ENCODE measurements around the gene CBX8. TPM values are rescaled to one million over a fixed set of nuclear protein-coding genes. Genes with fewer than 3 reads are reported as not detected.

The CBX8 gene
- polyA plus RNA-seq, 3 donors, result 0.51 to 2.5 (median 2.5) TPM

DNA sequence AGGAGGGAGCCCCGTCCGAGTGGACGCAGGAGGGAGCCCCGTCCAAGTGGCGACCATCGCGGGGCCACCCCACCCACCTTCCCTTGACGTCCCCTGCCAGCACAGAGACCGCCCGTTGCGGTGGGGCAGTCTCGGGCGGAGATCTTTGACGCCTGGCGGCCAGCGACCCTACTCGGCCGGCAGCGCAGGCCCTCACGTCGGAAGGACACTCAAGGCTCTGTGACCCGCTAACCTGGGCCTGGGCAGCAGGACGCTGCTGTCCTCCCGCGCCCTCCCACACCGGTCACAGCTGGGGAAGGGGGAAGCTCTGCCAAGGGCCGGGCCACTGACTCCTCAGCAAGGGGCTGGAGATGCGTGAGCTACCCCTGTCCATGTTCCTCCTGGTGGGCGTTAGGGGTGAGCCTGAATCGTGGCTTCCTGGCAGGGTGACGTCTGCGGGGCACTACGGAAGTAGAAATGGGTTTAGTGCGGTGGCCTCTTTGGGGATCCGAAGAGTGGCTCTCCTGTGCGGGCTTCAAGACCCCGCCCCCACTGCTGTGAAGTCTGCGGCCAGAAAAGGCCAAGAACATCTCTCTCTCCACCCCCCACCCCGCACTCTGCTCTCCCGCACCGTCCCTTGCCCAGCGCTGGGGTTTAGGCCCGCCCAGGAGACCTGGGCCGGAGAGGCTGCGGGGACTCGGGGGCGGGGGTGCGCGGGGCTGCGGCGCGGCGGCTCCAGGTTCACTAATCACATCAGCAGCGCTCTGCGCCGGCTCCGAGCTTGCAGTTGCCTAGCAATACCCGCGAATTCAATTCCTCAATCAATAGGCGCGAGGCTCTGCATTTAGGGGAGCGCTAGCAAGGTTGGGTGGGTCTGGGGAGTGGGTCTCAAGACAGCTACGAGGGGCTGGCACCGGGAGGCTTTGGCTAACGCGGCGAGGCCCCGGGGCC lies 5.8 kb downstream of the CBX8 start:
- H3K27me3 ChIP-seq (ENCODE audit: control insufficient read depth in 2 of 2, insufficient read depth in 2 of 2, low read length in 2 of 2), result peaks cover 53 to 79% of the 10 kb centered on the region in 2 donors
- H3K9me3 ChIP-seq (replicated peaks in 1 of 2; ENCODE audit: control insufficient read depth in 1 of 2, insufficient read depth in 1 of 2, low read length in 2 of 2), result peaks cover 11 to 16% of the 10 kb centered on the region in 2 donors
- Mint-ChIP-seq H3K27me3 (ENCODE audit: low read depth in 3 of 3) (peaks cover 67 to 85% (median 68%) of the 10 kb centered on the region in 3 donors), H3K27ac (no peak overlapping the region), H3K4me3 (peak overlapping the region in 1 of 2 donors; percentile 76), H3K9me3 (peaks cover 0 to 26% (median 6%) of the 10 kb centered on the region in 7 donors), H3K36me3 (peaks cover 12 to 19% of the 10 kb centered on the region in 2 donors), H3K4me1 (peaks cover 23% of the 10 kb centered on the region)
- H3K36me3 ChIP-seq (replicated peaks in 1 of 2; ENCODE audit: control insufficient read depth in 1 of 2, insufficient read depth in 2 of 2, low read length in 2 of 2), result peaks cover 9% of the 10 kb centered on the region in 2 donors
- 8% methylated on average over 57 of the region's 68 CpGs for WGBS (ENCODE audit: insufficient coverage)
- peaks cover 24 to 30% of the 10 kb centered on the region in 2 donors for H3K4me1 ChIP-seq (ENCODE audit: control insufficient read depth in 1 of 2, insufficient read depth in 2 of 2, low read length in 2 of 2)
- peaks cover 3% of the 10 kb centered on the region for H3K79me2 ChIP-seq (ENCODE audit: insufficient read depth, low read length)
- H3K27ac ChIP-seq (ENCODE audit: low read depth in 1 of 2, low read length in 2 of 2), result no peak overlapping the region
- H3K4me3 ChIP-seq (replicated peaks in 1 of 3; ENCODE audit: low read depth in 2 of 3, low read length in 3 of 3), result no peak overlapping the region
- intact Hi-C loops (cut with micrococcal nuclease), result loop anchor here in 1 of 2 donors (5.0 kb wide), 2 partner anchors 126 to 201 kb away; no protein-coding TSS in a partner anchor
- no peak for DNase-seq
- H2AFZ ChIP-seq (ENCODE audit: insufficient read depth, low read depth, low read length, poor library complexity, severe bottlenecking), result no peak overlapping the region
- TF ChIP-seq, protein P1, sequence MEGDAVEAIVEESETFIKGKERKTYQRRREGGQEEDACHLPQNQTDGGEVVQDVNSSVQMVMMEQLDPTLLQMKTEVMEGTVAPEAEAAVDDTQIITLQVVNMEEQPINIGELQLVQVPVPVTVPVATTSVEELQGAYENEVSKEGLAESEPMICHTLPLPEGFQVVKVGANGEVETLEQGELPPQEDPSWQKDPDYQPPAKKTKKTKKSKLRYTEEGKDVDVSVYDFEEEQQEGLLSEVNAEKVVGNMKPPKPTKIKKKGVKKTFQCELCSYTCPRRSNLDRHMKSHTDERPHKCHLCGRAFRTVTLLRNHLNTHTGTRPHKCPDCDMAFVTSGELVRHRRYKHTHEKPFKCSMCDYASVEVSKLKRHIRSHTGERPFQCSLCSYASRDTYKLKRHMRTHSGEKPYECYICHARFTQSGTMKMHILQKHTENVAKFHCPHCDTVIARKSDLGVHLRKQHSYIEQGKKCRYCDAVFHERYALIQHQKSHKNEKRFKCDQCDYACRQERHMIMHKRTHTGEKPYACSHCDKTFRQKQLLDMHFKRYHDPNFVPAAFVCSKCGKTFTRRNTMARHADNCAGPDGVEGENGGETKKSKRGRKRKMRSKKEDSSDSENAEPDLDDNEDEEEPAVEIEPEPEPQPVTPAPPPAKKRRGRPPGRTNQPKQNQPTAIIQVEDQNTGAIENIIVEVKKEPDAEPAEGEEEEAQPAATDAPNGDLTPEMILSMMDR (IDR thresholded peaks at IDR 0.05), result no peak
- H3K9ac ChIP-seq (ENCODE audit: insufficient read depth, low read length, poor library complexity, severe bottlenecking), result no peak overlapping the region
- H3K4me2 ChIP-seq (replicated peaks; ENCODE audit: extremely low read depth, low read length, poor library complexity, severe bottlenecking), result no peak overlapping the region
- H4K20me1 ChIP-seq (ENCODE audit: insufficient read depth, low read length), result peaks cover 36% of the 10 kb centered on the region

DNA sequence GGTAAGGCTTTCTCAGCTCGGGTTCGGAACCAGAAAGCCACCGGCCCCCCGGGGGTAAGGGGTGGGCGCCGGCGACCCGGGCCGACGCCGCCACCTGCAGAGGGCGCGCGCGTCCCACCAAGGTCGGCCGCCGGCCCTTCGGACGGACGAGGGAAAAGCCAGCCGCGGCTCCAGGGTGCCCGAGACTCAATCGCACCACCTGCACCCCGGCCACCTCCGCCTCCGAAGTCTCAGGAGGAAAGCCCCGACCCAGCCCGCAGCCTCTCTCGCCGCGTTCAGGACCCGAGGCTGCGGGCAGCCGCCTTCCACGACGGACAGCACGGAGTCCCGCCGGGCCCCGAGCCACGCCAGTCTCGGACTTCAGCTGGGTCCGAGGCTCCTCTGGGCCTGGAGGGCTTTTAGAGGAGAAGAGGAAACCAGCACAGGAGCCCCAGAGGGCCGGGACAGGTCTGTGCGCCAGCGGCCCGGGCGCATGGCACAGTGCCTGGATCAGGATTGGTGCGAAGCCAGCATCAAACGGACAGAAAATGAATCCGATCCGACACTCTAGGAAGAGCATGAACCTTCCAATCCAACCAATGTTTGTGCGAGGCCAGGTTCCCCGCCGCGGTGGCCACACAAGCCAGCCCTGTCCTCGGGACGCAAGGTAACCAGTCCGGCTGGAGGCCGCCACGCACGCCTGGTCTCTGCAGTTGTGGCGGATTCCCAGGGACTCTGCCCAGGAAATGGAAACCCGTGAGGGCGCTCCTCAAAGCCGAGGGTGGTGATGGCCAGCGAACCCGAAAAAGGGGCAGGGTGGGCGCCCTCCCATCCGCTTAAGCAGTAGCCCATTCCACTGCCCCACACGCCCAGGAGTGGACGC lies 6.7 kb downstream of the CBX8 start:
- peaks cover 53 to 79% of the 10 kb centered on the region in 2 donors for H3K27me3 ChIP-seq (ENCODE audit: control insufficient read depth in 2 of 2, insufficient read depth in 2 of 2, low read length in 2 of 2)
- H3K27me3 Mint-ChIP-seq (ENCODE audit: low read depth in 3 of 3), result peaks cover 65 to 84% (median 68%) of the 10 kb centered on the region in 3 donors

More for the DNA sequence above, 6.7 kb downstream of the CBX8 start:
- H3K4me1 Mint-ChIP-seq, result peaks cover 18% of the 10 kb centered on the region
- Histone ChIP-seq H2AFZ (ENCODE audit: insufficient read depth, low read depth, low read length, poor library complexity, severe bottlenecking) (peak overlapping the region; percentile 52), H3K79me2 (ENCODE audit: insufficient read depth, low read length) (no peaks in the 10 kb centered on the region), H3K4me1 (ENCODE audit: control insufficient read depth in 1 of 2, insufficient read depth in 2 of 2, low read length in 2 of 2) (peaks cover 19 to 25% of the 10 kb centered on the region in 2 donors), H3K9me3 (replicated peaks in 1 of 2; ENCODE audit: control insufficient read depth in 1 of 2, insufficient read depth in 1 of 2, low read length in 2 of 2) (peaks cover 11 to 16% of the 10 kb centered on the region in 2 donors), H3K27ac (ENCODE audit: low read depth in 1 of 2, low read length in 2 of 2) (no peak overlapping the region), H3K36me3 (replicated peaks in 1 of 2; ENCODE audit: control insufficient read depth in 1 of 2, insufficient read depth in 2 of 2, low read length in 2 of 2) (peaks cover 8% of the 10 kb centered on the region in 2 donors), H3K4me2 (replicated peaks; ENCODE audit: extremely low read depth, low read length, poor library complexity, severe bottlenecking) (peak overlapping the region; percentile 31), H3K4me3 (replicated peaks in 1 of 3; ENCODE audit: low read depth in 2 of 3, low read length in 3 of 3) (no peak overlapping the region), H4K20me1 (ENCODE audit: insufficient read depth, low read length) (peaks cover 29% of the 10 kb centered on the region), H3K9ac (ENCODE audit: insufficient read depth, low read length, poor library complexity, severe bottlenecking) (no peak overlapping the region)
- peak in 2 of 3 donors; percentile 49 to 59 for DNase-seq
- H3K36me3 Mint-ChIP-seq, result peaks cover 12 to 14% of the 10 kb centered on the region in 2 donors
- 12% methylated on average over 73 of the region's 74 CpGs for WGBS (ENCODE audit: insufficient coverage)
- H3K27ac Mint-ChIP-seq, result no peak overlapping the region
- peak overlapping the region in 1 of 2 donors; percentile 65 for H3K4me3 Mint-ChIP-seq
- TF ChIP-seq, protein P1 (IDR thresholded peaks at IDR 0.05), result peak; percentile 94
- intact Hi-C loops (cut with micrococcal nuclease), result loop anchor here (5.0 kb wide), 3 partner anchors 127 to 202 kb away; no protein-coding TSS in a partner anchor
- peaks cover 0 to 24% (median 6%) of the 10 kb centered on the region in 7 donors for H3K9me3 Mint-ChIP-seq
